Melanocyte of skin (primary cell): ENCODE data around the gene C7orf57. TPM values are rescaled to one million over a fixed set of nuclear protein-coding genes. Genes with fewer than 3 reads are reported as not detected.

Source experiments
- total RNA-seq, 2 donors: library from RNA; depleted of rRNA; stranded (reverse); fragments of >200 nt; gene quantifications; 2 replicates each; pipeline ENCODE4 v1.2.3, GENCODE V29; 2012

The C7orf57 gene
- total RNA-seq = under 1 TPM; 0.33 to 0.34 TPM

DNA sequence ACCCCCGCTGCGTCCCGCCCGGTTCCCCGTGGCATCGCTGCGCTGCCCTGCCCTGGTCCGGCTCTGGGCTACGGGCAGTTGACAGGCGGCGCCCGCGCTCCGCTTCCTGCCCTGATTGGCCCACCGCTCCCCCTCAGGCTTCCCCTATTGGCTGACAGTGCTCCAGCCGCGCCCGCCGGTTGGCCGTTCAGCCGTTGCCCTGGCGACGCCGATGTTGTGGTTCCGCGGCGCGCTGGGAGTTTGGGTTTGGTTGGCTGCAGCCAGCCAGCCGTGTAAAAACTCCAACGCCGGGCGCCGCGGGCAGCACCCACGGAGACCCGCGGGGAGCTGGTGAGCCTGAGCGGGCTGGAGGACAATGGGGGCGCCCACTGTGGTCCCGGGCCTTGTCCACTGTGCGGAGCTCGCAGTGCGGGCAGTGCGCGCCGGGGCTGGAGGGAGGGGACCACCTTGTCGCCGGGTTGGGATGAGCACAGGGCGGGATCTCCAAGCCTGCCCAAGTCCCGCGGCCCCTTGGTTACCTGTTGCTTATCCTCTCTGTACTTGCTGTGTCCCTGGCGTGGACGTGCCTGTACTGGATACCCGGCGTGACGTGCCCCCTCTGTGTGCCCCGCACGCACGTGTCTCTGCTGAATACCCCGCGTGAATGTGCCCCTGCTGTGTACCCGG is at the start of gene C7orf57:
Gene C7orf57 (plus strand): TSS at position 243 of the 666 bp plus-strand sequence. CDS start 766 bp downstream, outside the sequence.

DNA sequence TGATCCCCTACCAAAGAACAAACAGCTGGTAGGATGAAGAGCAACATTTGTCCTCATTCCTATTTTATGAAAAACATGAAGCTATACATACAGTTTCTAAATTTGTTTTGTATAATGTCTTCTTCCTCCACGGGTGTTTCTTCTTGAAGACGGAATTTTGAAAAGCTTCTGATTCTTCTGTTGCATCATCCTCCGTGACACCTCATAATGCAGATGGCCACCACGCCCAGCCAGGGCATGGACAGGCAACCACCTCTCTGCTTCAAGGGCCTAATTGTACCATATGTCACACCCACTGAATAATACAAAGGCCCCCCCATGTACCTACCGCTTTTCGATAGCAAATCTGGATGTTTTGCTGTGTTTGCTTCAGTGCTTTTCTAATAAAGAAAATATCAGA is 6.4 kb upstream of the C7orf57 start, which contains the start of gene SUN3:
Gene SUN3 (minus strand): TSS at position 170 of the 400 bp plus-strand sequence. CDS start 169 bp downstream, at position 1.

DNA sequence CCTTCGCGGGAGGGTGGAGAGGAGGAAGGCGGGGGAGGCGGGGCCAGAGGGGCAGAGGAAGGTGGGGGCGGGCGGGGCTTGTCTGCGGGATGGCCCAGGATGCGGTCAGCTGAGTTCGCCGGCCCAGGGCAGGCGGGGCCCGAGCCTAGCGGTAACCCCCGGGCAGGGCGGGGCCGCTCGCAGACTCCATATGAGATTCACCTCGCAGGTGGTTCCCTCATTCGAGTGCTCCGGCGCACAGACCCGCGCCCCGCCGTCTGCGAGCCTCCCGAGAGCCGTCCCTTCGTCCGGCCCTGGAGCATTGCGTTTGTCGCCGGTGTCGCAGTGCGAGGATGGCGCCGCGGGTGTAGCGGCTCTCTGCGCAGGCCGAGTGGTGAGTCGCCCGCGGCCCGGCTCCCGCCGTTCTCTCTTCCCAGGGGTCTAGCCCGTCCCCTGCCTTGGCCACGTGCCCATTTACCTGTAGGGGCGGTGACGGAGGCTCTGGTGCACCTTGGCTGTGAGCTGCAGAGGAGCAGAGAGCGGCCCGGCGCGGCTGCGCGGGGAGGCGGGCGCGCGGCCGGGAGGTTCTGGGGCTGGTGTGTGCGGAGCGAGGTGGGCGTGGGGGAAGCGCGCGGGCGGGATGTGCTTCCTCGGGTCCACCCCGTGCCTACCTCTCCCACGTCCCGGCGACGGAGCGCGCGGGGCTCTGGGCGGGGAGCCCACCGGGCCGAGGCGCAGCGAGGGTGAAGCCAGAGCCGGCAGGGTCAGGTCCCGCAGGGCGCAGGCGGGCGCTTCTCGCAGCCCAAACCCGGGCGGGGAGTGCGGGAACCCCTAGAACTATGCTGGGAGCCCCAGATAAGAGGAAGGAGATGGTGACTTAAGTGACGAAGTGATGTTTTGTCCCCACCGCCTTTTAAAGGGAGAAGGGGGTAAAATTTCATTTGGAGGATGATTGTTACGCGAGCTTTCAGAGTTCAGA is 54.0 kb downstream of the C7orf57 start, which contains the start of gene UPP1:
Gene UPP1 (plus strand): TSS at position 220 of the 958 bp plus-strand sequence. CDS start 5,519 bp downstream, outside the sequence.

Other genes starting within 250 kb of the C7orf57 start
- under 1 TPM; under 0.01 TPM for gene PKD1L1, start 87.1 kb upstream of the C7orf57 start, total RNA-seq
- 10 to 100 TPM; 24.3 to 29.3 TPM for gene HUS1, start 55.9 kb upstream of the C7orf57 start, total RNA-seq
- gene SUN3, start 6.4 kb upstream of the C7orf57 start, total RNA-seq = under 1 TPM in 1 of 2 donors, not detected in 1; 0.67 TPM
- 100 to 1,000 TPM; 100 to 230 TPM for gene UPP1, start 53.7 kb downstream of the C7orf57 start, total RNA-seq
- gene ABCA13, start 135.9 kb downstream of the C7orf57 start, total RNA-seq = under 1 TPM; 0.34 to 1.00 TPM